ENCODE results near the gene SGMS1. TPM values are rescaled to one million over a fixed set of nuclear protein-coding genes. Genes with fewer than 3 reads are reported as not detected.

The SGMS1 gene
- total RNA-seq, 1 donor from 2014 or later: 25.6 TPM

- FAIRE-seq (no peak), DNase-seq (ENCODE audit: low read depth) (no peak)
- H3K36me3 Mint-ChIP-seq (ENCODE audit: low read depth, unreplicated experiment): no peaks in the 10 kb centered on the region
- H4K20me1 ChIP-seq (ENCODE audit: insufficient read depth, low read length): peaks cover 15% of the 10 kb centered on the region
- H3K4me1 Mint-ChIP-seq (ENCODE audit: low read depth, unreplicated experiment): peaks cover 29% of the 10 kb centered on the region
- H3K4me3 ChIP-seq (ENCODE audit: insufficient read depth, low read depth, low read length): no peak overlapping the region
- no peak overlapping the region for H3K27ac Mint-ChIP-seq (ENCODE audit: unreplicated experiment)
- H3K79me2 ChIP-seq (ENCODE audit: insufficient read depth, low read length): no peaks in the 10 kb centered on the region
- H3K4me1 ChIP-seq (ENCODE audit: insufficient read depth, low read length): peaks cover 14% of the 10 kb centered on the region
- H3K9me3 Mint-ChIP-seq (ENCODE audit: unreplicated experiment): no peaks in the 10 kb centered on the region
- H3K9me3 ChIP-seq (ENCODE audit: insufficient read depth, low read depth, low read length): no peaks in the 10 kb centered on the region
- H3K27me3 ChIP-seq (ENCODE audit: insufficient read depth, low read length): no peaks in the 10 kb centered on the region
- H3K27ac ChIP-seq (ENCODE audit: low read depth, low read length): no peak overlapping the region
- TF ChIP-seq CTCF (IDR thresholded peaks at IDR 0.05; ENCODE audit: insufficient read depth, low read depth, low read length): no peak
- no peak for TF ChIP-seq EZH2 (IDR thresholded peaks at IDR 0.05; ENCODE audit: insufficient read depth, low read length)
- no peaks in the 10 kb centered on the region for H3K27me3 Mint-ChIP-seq (ENCODE audit: low read depth, unreplicated experiment)
- H2AFZ ChIP-seq (ENCODE audit: low read depth, low read length): no peak overlapping the region
- H3K4me3 Mint-ChIP-seq (ENCODE audit: unreplicated experiment): no peak overlapping the region
- no peak overlapping the region for H3K4me2 ChIP-seq (ENCODE audit: low read length)
- no peak overlapping the region for H3K9ac ChIP-seq (ENCODE audit: low read length)
- H3K36me3 ChIP-seq (ENCODE audit: insufficient read depth, low read length): no peaks in the 10 kb centered on the region
Observed at GRCh38 chr10:50556237-50557120, 67.3 kb downstream of the SGMS1 start.

GRCh38 chr10:50554995-50555568, 68.7 kb downstream of the SGMS1 start:
- FAIRE-seq (no peak), DNase-seq (ENCODE audit: low read depth) (peak; percentile 55)
- no peak overlapping the region for H3K4me2 ChIP-seq (ENCODE audit: low read length)
- H3K9ac ChIP-seq (ENCODE audit: low read length): no peak overlapping the region
- no peaks in the 10 kb centered on the region for H3K9me3 ChIP-seq (ENCODE audit: insufficient read depth, low read depth, low read length)
- no peak overlapping the region for H3K4me3 ChIP-seq (ENCODE audit: insufficient read depth, low read depth, low read length)
- H3K27me3 ChIP-seq (ENCODE audit: insufficient read depth, low read length): no peaks in the 10 kb centered on the region
- TF ChIP-seq CTCF (IDR thresholded peaks at IDR 0.05; ENCODE audit: insufficient read depth, low read depth, low read length): no peak
- Mint-ChIP-seq H3K27me3 (ENCODE audit: low read depth, unreplicated experiment) (no peaks in the 10 kb centered on the region), H3K27ac (ENCODE audit: unreplicated experiment) (no peak overlapping the region), H3K4me1 (ENCODE audit: low read depth, unreplicated experiment) (peaks cover 30% of the 10 kb centered on the region), H3K36me3 (ENCODE audit: low read depth, unreplicated experiment) (no peaks in the 10 kb centered on the region), H3K4me3 (ENCODE audit: unreplicated experiment) (no peak overlapping the region), H3K9me3 (ENCODE audit: unreplicated experiment) (no peaks in the 10 kb centered on the region)
- no peaks in the 10 kb centered on the region for H3K36me3 ChIP-seq (ENCODE audit: insufficient read depth, low read length)
- no peak overlapping the region for H2AFZ ChIP-seq (ENCODE audit: low read depth, low read length)
- H3K4me1 ChIP-seq (ENCODE audit: insufficient read depth, low read length): peaks cover 10% of the 10 kb centered on the region
- peaks cover 14% of the 10 kb centered on the region for H4K20me1 ChIP-seq (ENCODE audit: insufficient read depth, low read length)
- no peaks in the 10 kb centered on the region for H3K79me2 ChIP-seq (ENCODE audit: insufficient read depth, low read length)
- no peak overlapping the region for H3K27ac ChIP-seq (ENCODE audit: low read depth, low read length)
